Lower leg skin (tissue), 3 donors: ENCODE measurements around the gene NWD2.

Experiments used
- POLR2A ChIP-seq, 2 donors: fragments of 450-650 bp; IDR thresholded peaks; one replicate each; pipeline ENCODE4 v1.6.1; 2016 to 2017; ENCODE audit warnings: antibody characterized with exemption in 2 of 2, mild to moderate bottlenecking in 1 of 2, moderate library complexity in 1 of 2
- TF ChIP-seq, protein P1 (sequence below), 3 donors: fragments of 450-650 bp; IDR thresholded peaks; one replicate each; pipeline ENCODE4 v1.5.1; 2016; ENCODE audit warnings: antibody characterized with exemption in 3 of 3, mild to moderate bottlenecking in 3 of 3, moderate library complexity in 2 of 3

DNA sequence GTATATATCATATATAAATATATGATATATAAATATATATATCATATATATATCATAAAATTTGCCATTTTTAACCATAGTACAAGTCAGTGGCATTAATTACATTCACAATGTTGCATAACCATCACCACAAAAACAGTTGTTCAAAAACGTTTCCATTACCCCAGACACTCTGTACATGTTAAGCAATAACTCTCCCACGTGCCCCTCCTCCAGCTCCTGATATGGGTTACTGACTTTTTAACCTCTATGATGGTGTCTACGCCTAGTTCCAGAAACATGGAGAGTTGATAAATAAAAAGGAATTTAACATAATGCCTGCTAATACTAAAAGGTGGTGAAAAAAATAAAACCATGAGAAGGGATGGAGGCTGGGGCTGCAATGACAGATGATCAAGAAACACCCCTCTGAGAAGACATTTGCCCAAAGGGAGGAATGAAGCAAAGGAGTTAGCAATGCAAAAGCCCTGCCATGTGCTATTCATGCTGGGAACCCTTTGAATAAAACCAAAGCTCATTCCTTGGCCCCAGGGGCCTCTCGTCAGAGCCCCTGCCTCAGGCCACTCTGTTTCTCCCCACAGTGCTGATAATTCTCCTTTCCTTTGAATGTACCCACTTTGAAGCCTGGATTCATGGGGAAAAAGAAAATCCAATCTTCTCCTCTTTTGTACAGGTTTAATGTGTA is 144.3 kb downstream of the NWD2 start:
- no peak for TF ChIP-seq POLR2A (IDR thresholded peaks at IDR 0.05)
- TF ChIP-seq, protein P1, sequence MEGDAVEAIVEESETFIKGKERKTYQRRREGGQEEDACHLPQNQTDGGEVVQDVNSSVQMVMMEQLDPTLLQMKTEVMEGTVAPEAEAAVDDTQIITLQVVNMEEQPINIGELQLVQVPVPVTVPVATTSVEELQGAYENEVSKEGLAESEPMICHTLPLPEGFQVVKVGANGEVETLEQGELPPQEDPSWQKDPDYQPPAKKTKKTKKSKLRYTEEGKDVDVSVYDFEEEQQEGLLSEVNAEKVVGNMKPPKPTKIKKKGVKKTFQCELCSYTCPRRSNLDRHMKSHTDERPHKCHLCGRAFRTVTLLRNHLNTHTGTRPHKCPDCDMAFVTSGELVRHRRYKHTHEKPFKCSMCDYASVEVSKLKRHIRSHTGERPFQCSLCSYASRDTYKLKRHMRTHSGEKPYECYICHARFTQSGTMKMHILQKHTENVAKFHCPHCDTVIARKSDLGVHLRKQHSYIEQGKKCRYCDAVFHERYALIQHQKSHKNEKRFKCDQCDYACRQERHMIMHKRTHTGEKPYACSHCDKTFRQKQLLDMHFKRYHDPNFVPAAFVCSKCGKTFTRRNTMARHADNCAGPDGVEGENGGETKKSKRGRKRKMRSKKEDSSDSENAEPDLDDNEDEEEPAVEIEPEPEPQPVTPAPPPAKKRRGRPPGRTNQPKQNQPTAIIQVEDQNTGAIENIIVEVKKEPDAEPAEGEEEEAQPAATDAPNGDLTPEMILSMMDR (IDR thresholded peaks at IDR 0.05) = no peak
